GM19452 (cell line): ENCODE results near the gene CAMK2B.

Experiments
- ATAC-seq: cut with Tn5 transposase; IDR thresholded peaks from one replicate; pipeline ENCODE4 v1.9.1; 2021; ENCODE audit not compliant: unreplicated experiment

Gene CAMK2B

GRCh38 chr7:44325201-44325671 lies at the start of gene CAMK2B:
CAMK2B (minus strand) TSS chr7:44325594; CDS start chr7:44325421, 173 bp downstream.
- ATAC-seq = no peak

GRCh38 chr7:44374007-44374763 lies 48.8 kb upstream of the CAMK2B start:
- no peak for ATAC-seq

- no peak for ATAC-seq
These were observed 48.0 kb upstream of the CAMK2B start for GRCh38 chr7:44373418-44373740.

DNA sequence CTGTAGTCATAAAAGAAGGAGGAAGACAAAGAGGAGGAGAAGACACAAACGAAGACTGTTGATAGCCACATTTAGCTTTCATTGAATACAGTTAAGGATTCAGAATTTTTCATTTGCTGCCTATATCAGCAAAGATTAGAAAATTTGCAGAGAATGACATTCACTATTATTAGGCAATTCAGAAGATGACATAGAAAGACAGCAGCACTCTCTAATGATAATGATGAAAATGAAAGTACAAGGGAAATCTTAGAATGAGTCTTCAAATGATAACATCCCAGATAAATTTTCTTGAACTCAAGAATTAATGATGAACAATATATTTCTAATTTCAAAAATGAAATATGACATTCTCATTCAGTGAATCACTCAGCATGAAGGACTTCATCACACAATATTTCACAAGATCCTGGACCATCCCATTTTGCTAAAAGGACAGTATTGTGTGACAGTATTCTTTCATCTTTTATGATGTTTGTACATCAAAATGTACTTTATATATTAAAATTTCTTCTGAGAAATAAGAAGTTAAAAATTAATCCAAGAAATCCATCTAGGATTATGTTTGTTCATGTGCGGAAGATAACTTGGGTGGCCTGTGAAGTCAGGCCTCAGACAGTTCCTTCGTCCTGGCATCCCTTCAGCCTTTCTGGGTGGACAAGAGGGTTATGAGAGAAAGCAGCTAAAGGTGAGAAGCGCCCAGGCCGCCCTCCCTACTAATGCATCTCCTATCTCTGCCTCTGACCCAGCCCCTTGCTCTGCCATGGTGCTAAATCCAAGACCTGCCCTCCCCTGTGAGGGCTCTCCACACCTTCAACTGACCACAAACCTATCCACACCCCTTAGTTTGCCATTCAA lies 47.4 kb upstream of the CAMK2B start:
- no peak for ATAC-seq

- no peak for ATAC-seq
These were observed 43.5 kb upstream of the CAMK2B start for GRCh38 chr7:44368885-44369284.

GRCh38 chr7:44368455-44368854 lies 43.1 kb upstream of the CAMK2B start:
- no peak for ATAC-seq

DNA sequence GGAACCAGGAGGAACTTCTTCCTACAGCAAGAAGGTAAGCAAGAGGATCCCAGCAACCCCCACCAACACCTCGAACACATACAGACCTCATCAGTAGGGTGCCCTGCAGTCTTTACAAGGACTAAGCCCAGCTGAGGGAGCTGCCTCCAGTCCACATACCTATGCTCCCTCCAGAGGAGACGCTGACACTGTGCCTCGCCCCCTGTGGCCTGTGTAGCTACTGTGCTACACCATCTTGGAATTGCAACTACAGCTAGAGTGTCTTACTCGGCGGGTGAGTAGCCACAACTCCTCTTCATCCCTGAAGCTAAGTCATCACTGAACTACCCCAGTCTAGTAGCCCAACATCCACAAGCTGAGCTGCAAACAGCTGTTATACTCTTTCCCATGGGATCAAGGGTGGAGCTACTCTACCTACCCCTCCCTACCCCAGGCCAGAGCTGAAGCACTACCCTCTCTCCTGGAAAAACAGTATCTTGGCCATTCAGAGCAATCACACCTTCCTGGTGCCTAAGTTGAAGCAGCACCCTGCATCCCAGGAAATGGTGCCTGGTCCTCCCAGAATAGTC lies 42.2 kb upstream of the CAMK2B start:
- no peak for ATAC-seq

DNA sequence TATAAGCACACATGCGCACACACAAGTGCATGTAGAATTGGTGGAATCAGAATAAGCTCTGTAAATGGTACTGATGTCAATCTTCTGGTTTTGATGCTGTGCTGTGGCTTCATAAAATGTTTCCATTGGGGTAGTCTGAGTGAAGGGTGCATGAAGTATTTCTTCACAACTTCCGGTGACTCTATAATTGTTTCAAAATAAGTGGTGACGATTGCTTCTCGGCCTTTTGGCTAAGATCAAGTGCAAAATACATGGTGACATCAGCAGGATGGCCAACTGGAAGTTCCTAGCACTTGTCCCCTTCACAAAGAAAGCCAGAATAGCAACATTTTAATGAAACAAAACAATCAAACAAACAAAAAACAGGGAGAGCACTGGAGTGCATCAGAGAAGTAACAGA lies 41.6 kb upstream of the CAMK2B start:
- no peak for ATAC-seq

GRCh38 chr7:44353668-44354067 lies 28.3 kb upstream of the CAMK2B start:
- ATAC-seq = no peak

- no peak for ATAC-seq
These were observed 23.7 kb upstream of the CAMK2B start for GRCh38 chr7:44348851-44349781.

DNA sequence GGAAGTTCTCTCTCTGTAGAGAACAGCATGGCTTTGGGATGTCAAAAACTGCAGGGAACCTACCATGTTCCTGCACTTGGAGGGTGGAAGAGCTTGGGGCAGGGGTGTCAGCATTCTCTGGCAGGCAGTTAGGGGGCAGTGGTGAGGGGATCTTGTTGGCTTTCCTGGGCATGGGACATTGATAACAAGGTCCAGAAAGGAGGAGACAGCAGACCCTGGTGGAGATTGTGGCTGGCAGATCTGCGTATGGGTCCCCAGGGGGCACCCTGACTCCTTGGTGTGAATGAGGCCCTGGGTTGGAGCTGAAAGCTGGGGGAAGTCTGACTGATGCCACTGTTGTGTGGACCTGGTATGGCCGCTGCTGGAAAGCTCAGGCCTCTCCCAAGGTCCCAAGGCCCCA lies 22.9 kb upstream of the CAMK2B start:
- no peak for ATAC-seq

GRCh38 chr7:44347546-44348114 lies 22.2 kb upstream of the CAMK2B start:
- no peak for ATAC-seq

DNA sequence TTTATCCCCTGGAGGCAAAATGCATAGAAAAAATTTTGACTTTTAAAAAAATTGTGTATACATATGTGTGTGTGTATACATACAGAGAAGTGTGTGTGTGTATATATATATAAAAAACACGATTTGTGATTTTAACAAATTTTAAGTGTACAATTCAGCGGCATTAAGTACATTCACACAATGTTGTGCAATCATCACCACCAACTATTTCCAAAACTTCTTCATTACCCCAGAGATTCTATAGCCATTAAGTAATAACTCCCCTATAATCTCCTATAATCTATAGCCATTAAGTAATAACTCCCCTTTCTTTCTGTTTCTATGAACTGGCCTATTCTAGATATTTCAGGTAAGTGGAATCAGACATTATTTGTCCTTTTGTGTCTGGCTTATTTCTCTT lies 20.7 kb upstream of the CAMK2B start:
- no peak for ATAC-seq

DNA sequence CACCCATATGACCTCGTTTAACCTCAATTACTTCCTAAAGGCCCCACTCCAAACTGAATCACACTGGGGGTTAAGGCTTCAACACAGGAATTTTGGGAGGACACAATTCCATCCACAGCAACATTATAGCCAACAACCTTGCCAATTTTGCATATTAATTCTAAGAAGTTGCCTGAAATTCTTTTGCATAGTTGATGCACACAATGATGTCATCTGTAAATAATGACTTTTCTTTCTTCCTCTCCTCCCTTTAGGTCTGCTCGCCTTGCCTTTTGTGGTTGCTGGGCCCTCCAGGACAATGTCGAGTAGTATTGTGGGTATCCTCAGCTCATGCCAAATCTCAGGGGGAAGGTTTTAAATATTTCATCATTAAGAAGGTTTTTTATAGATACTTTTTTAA lies 16.0 kb upstream of the CAMK2B start:
- no peak for ATAC-seq

- no peak for ATAC-seq
These were observed 13.2 kb upstream of the CAMK2B start for GRCh38 chr7:44338600-44338999.

DNA sequence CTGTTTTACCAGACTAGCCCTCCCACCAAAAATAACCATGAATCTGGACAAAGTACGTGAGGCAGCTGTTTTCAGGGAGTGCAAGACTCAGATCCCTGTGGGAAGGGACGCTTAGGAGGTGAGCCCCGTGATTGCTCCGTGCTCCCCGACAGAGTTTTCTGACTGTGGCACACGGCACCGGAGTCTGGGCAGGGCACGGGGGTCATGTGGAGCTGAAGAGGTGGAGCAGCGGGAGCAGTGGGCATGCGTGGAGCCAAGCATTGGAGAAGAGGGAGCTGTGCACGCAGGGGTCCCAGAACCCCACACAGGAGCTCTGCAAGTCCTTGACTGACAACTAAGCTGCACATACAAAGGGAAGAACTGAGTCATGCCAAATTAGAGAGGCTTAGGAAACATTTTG lies 11.1 kb upstream of the CAMK2B start:
- no peak for ATAC-seq

DNA sequence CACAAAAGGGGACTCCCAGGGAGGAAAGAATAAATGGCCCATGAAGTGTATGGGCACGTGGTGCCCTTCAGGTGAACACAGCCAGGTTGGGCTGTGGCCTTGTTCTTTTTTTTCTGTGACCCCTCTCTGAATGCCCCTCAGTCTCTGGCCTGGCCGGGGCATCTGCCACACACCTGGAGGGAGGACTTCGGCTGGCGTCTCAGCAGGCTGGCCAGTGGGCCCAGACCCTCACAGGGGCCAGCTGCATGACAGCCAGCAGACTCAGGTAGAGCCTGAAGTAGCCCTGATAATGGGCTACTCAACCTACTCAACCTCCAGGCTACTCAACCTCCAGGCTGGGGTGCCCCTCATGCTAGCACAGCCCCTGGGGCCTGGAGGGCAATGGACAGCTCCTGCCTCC lies 9.8 kb upstream of the CAMK2B start:
- no peak for ATAC-seq

GRCh38 chr7:44334734-44335097 lies 9.3 kb upstream of the CAMK2B start:
- no peak for ATAC-seq

DNA sequence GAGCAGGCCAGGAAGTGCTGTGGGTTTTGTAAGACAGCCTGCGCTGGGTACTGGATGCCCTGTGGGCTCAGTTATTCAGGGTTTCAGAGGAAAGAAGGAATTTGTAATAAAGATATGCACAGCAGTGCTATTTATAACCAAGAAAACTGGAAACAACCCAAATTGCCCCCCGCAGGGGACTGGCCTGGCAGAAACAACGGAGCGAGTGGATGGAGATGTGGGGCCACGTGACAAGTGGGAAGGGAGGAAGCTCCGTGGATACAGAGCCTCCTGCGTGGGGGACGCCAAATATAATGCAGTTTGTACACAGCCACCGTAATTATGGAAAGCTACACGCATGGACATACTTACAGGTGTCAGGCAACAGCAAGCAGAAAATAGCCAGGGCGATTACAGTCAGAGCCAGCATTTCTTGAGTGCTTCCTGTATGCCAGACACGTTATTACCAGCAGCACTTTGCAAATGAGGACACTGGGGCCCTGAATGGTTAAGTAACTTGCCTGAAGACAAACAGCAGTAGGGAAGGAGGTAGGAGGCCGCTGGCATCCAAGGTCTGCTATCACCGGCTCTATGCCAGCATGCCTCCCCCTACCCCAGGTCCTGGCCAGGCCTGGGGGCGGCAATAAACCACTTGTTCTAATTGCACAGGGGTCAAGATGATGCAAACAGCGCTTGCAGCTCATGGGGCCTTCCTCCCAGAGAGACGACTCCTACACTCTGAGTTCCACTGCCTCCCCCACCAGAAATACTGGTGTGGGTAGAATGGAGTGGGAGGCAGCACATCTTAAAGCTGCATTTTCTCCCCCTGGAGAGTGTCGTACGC lies 8.7 kb upstream of the CAMK2B start:
- ATAC-seq = no peak

DNA sequence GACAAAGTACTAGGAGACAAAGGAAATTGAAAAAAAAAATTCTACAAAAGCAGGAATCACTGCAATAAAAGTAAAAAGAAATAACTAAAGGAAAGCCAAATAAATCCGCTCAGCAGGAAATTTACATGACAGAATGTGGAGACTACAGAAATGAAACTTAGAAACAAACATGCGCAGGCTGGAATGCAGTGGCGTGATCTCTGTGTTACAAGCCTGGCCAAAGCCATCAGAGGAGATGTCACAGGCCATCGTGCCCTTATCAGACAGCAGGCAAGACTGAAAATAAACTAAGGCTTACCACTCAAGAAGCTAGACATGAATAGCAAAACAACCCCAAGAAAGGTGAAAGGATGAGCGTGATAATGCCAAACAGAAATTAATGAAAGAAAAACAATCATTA lies 6.3 kb upstream of the CAMK2B start:
- ATAC-seq = no peak
